ENCODE measurements around the gene TEF. TPM values are rescaled to one million over a fixed set of nuclear protein-coding genes. Genes with fewer than 3 reads are reported as not detected.

TEF gene
- total and polyA plus RNA-seq, 2 experiments from 2014 or later: 2.3 to 7.2 TPM

DNA sequence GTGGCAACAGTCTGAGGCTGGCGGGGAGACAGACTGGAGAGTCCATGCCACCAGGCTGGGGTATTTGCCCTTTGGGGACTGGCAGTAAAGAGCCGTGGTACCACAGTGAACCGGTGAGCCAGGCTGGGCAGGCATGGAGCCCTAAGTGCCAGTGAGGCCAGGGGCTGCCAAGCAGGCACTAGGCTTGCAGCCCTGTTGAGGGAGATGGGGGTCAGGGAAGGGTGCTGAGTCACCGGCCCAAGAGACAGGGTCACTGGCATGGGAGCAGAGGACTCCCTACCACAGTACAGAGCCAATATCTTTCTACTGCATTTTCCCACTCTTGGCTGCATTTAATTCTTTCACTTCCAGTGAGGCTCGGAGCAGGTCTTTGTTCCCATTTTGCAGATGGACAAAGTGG lies 30.7 kb upstream of the TEF start (continued):
- TF ChIP-seq, protein P1, sequence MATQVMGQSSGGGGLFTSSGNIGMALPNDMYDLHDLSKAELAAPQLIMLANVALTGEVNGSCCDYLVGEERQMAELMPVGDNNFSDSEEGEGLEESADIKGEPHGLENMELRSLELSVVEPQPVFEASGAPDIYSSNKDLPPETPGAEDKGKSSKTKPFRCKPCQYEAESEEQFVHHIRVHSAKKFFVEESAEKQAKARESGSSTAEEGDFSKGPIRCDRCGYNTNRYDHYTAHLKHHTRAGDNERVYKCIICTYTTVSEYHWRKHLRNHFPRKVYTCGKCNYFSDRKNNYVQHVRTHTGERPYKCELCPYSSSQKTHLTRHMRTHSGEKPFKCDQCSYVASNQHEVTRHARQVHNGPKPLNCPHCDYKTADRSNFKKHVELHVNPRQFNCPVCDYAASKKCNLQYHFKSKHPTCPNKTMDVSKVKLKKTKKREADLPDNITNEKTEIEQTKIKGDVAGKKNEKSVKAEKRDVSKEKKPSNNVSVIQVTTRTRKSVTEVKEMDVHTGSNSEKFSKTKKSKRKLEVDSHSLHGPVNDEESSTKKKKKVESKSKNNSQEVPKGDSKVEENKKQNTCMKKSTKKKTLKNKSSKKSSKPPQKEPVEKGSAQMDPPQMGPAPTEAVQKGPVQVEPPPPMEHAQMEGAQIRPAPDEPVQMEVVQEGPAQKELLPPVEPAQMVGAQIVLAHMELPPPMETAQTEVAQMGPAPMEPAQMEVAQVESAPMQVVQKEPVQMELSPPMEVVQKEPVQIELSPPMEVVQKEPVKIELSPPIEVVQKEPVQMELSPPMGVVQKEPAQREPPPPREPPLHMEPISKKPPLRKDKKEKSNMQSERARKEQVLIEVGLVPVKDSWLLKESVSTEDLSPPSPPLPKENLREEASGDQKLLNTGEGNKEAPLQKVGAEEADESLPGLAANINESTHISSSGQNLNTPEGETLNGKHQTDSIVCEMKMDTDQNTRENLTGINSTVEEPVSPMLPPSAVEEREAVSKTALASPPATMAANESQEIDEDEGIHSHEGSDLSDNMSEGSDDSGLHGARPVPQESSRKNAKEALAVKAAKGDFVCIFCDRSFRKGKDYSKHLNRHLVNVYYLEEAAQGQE (IDR thresholded peaks at IDR 0.05; ENCODE audit: unreplicated experiment): no peak
- TF ChIP-seq ZNF331 (CRISPR knock-in tag; IDR thresholded peaks at IDR 0.05; ENCODE audit: low read depth): no peak
- TF ChIP-seq CREB1 (CRISPR knock-in tag; IDR thresholded peaks at IDR 0.05; ENCODE audit: low read depth): no peak

DNA sequence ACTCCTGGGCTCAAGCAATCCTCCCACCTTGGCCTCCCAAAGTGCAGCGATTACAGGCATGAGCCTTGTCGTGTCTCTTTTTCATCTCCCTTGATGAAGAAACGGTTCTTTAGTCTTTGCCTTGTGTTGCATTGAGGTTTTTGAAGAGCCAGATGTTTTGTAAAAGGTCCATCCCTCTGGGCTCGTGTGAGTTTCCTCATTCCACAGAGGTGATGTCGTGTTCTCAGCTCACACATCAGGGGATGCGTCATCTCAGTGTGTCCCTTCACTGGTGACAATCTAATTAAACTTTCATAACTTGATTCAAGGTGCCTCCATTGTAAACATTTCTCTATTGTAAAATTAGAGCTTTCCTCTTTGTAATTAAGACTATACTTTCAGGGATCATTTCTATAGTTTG lies 29.7 kb upstream of the TEF start:
- Histone ChIP-seq H3K27me3 (ENCODE audit: insufficient read depth) (no peaks in the 10 kb centered on the region), H3F3A (replicated peaks; ENCODE audit: low read depth) (0 out of 2 replicates have a peak, but pooled peaks cover 6% of the 10 kb centered on the region), H3K79me2 (replicated peaks; ENCODE audit: insufficient read depth) (no peaks in the 10 kb centered on the region), H3K36me3 (ENCODE audit: insufficient read depth) (peaks cover 21% of the 10 kb centered on the region), H3K4me3 (no peak overlapping the region), H3K4me1 (ENCODE audit: insufficient read depth) (no peaks in the 10 kb centered on the region), H3K27ac (ENCODE audit: low read depth) (no peak overlapping the region), H3K9me2 (ENCODE audit: insufficient read depth) (no peaks in the 10 kb centered on the region), H3K4me2 (no peak overlapping the region), H2AFZ (no peak overlapping the region), H4K20me1 (replicated peaks; ENCODE audit: insufficient read depth) (no peaks in the 10 kb centered on the region; the same call in 1 of the 2 replicates)
- peaks cover 54% of the 10 kb centered on the region for H3K36me3 Mint-ChIP-seq (ENCODE audit: low read depth)
- no peaks in the 10 kb centered on the region for H3K9me3 Mint-ChIP-seq
- peaks cover 14% of the 10 kb centered on the region for H3K27me3 Mint-ChIP-seq (ENCODE audit: insufficient read depth, low read depth, poor library complexity)
- no peaks in the 10 kb centered on the region for H3K4me1 Mint-ChIP-seq
- no peak overlapping the region for H3K4me3 Mint-ChIP-seq
- DNase-seq (ENCODE audit: low spot score) (no peak), ATAC-seq (no peak)
- no peak overlapping the region for H3K27ac Mint-ChIP-seq
- TF ChIP-seq, protein P2, sequence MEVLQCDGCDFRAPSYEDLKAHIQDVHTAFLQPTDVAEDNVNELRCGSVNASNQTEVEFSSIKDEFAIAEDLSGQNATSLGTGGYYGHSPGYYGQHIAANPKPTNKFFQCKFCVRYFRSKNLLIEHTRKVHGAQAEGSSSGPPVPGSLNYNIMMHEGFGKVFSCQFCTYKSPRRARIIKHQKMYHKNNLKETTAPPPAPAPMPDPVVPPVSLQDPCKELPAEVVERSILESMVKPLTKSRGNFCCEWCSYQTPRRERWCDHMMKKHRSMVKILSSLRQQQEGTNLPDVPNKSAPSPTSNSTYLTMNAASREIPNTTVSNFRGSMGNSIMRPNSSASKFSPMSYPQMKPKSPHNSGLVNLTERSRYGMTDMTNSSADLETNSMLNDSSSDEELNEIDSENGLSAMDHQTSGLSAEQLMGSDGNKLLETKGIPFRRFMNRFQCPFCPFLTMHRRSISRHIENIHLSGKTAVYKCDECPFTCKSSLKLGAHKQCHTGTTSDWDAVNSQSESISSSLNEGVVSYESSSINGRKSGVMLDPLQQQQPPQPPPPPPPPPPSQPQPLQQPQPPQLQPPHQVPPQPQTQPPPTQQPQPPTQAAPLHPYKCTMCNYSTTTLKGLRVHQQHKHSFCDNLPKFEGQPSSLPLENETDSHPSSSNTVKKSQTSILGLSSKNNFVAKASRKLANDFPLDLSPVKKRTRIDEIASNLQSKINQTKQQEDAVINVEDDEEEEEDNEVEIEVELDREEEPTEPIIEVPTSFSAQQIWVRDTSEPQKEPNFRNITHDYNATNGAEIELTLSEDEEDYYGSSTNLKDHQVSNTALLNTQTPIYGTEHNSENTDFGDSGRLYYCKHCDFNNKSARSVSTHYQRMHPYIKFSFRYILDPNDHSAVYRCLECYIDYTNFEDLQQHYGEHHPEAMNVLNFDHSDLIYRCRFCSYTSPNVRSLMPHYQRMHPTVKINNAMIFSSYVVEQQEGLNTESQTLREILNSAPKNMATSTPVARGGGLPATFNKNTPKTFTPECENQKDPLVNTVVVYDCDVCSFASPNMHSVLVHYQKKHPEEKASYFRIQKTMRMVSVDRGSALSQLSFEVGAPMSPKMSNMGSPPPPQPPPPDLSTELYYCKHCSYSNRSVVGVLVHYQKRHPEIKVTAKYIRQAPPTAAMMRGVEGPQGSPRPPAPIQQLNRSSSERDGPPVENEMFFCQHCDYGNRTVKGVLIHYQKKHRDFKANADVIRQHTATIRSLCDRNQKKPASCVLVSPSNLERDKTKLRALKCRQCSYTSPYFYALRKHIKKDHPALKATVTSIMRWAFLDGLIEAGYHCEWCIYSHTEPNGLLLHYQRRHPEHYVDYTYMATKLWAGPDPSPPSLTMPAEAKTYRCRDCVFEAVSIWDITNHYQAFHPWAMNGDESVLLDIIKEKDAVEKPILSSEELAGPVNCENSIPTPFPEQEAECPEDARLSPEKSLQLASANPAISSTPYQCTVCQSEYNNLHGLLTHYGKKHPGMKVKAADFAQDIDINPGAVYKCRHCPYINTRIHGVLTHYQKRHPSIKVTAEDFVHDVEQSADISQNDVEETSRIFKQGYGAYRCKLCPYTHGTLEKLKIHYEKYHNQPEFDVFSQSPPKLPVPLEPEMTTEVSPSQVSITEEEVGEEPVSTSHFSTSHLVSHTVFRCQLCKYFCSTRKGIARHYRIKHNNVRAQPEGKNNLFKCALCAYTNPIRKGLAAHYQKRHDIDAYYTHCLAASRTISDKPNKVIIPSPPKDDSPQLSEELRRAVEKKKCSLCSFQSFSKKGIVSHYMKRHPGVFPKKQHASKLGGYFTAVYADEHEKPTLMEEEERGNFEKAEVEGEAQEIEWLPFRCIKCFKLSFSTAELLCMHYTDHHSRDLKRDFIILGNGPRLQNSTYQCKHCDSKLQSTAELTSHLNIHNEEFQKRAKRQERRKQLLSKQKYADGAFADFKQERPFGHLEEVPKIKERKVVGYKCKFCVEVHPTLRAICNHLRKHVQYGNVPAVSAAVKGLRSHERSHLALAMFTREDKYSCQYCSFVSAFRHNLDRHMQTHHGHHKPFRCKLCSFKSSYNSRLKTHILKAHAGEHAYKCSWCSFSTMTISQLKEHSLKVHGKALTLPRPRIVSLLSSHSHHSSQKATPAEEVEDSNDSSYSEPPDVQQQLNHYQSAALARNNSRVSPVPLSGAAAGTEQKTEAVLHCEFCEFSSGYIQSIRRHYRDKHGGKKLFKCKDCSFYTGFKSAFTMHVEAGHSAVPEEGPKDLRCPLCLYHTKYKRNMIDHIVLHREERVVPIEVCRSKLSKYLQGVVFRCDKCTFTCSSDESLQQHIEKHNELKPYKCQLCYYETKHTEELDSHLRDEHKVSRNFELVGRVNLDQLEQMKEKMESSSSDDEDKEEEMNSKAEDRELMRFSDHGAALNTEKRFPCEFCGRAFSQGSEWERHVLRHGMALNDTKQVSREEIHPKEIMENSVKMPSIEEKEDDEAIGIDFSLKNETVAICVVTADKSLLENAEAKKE (CRISPR knock-in tag; IDR thresholded peaks at IDR 0.05): no peak
- no peak for TF ChIP-seq ZNF331 (CRISPR knock-in tag; IDR thresholded peaks at IDR 0.05; ENCODE audit: low read depth)
- TF ChIP-seq STAT1 (IDR thresholded peaks at IDR 0.05; ENCODE audit: unreplicated experiment): no peak
- TF ChIP-seq JUNB (IDR thresholded peaks at IDR 0.05; ENCODE audit: unreplicated experiment): no peak
- TF ChIP-seq, protein P1 (IDR thresholded peaks at IDR 0.05; ENCODE audit: unreplicated experiment): no peak
- TF ChIP-seq, protein P3, sequence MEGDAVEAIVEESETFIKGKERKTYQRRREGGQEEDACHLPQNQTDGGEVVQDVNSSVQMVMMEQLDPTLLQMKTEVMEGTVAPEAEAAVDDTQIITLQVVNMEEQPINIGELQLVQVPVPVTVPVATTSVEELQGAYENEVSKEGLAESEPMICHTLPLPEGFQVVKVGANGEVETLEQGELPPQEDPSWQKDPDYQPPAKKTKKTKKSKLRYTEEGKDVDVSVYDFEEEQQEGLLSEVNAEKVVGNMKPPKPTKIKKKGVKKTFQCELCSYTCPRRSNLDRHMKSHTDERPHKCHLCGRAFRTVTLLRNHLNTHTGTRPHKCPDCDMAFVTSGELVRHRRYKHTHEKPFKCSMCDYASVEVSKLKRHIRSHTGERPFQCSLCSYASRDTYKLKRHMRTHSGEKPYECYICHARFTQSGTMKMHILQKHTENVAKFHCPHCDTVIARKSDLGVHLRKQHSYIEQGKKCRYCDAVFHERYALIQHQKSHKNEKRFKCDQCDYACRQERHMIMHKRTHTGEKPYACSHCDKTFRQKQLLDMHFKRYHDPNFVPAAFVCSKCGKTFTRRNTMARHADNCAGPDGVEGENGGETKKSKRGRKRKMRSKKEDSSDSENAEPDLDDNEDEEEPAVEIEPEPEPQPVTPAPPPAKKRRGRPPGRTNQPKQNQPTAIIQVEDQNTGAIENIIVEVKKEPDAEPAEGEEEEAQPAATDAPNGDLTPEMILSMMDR (conservative IDR thresholded peaks at IDR 0.05; ENCODE audit: low read depth in 2 of 2): no peak
- TF ChIP-seq EZH2phosphoT487 (IDR thresholded peaks at IDR 0.05; ENCODE audit: unreplicated experiment): no peak
- no peak for TF ChIP-seq EZH2 (IDR thresholded peaks at IDR 0.05; ENCODE audit: low read depth, unreplicated experiment)
- no peak for TF ChIP-seq CREB1 (CRISPR knock-in tag; IDR thresholded peaks at IDR 0.05; ENCODE audit: low read depth)
